Measurements from ENCODE around the gene TGIF2. TPM values are rescaled to one million over a fixed set of nuclear protein-coding genes. Genes with fewer than 3 reads are reported as not detected.

TGIF2 gene
- total RNA-seq, 1 experiment from 2014 or later, result 81.7 TPM

DNA sequence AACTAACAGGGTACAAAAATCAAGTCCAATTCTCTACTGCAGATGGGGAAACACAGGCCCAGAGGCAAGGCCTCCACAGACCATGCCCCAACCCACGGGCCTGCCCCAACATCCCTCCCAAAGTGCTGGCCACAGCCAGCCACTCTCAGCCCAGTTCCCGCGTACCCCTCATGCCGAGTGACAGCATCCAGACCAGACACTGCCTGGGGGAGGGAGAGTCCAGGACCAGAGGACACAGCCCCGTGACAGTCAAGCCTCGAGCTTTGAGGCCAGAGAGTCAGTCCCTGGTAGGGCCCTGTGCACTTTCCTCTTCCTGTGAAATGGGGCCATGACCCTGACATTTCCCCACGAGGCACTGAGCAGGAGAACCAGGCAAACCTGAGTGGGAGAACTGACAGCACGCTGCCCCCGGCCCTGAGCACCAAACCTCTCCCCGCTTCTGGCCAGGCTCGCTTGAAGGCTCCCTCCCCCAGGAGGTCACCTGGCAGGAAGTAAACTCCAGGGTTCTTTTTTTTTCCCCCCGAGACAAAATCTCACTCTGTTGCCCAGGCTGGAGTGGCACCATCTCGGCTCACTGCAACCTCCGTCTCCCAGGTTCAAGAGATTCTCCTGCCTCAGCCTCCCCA, 27.2 kb upstream of the TGIF2 start:
- H3K23me2 ChIP-seq (ENCODE audit: insufficient read length, low read depth, low read length, poor library complexity, severe bottlenecking), result no peaks in the 10 kb centered on the region
- no peaks in the 10 kb centered on the region for H3K27me3 ChIP-seq (ENCODE audit: insufficient read depth, low read length)
- Mint-ChIP-seq H3K27ac (peak overlapping the region in 2 of 3 experiments; percentile 63 to 83; a peak in 3 of 7 replicates), H3K36me3 (ENCODE audit: insufficient read depth in 1 of 3, low read depth in 3 of 3) (peaks cover 13 to 37% (median 22%) of the 10 kb centered on the region in 3 experiments; a peak in 6 of 7 replicates), H3K4me1 (peaks cover 24% of the 10 kb centered on the region in 2 experiments), H3K4me3 (no peak overlapping the region; a peak in 1 of 5 replicates), H3K27me3 (ENCODE audit: low read depth) (no peaks in the 10 kb centered on the region), H3K9me3 (no peaks in the 10 kb centered on the region)
- no peak overlapping the region for H2AFZ ChIP-seq (ENCODE audit: low read length)
- no peak overlapping the region for H3K56ac ChIP-seq (ENCODE audit: insufficient read length, low read depth, low read length)
- H2BK15ac ChIP-seq (ENCODE audit: low read depth, low read length), result no peak overlapping the region
- no peak overlapping the region for H4K5ac ChIP-seq (ENCODE audit: insufficient read length, low read depth, low read length)
- H3K79me1 ChIP-seq (ENCODE audit: insufficient read depth, low read depth, low read length, poor library complexity, severe bottlenecking), result no peaks in the 10 kb centered on the region
- no peaks in the 10 kb centered on the region for H3K9me3 ChIP-seq (ENCODE audit: control insufficient read depth, low read depth, low read length)
- H3K4me2 ChIP-seq (ENCODE audit: insufficient read depth, insufficient read length, low read length), result no peak overlapping the region
- H3K4me1 ChIP-seq (ENCODE audit: insufficient read depth, low read length), result no peaks in the 10 kb centered on the region; the same call in 1 of the 2 replicates
- H3K14ac ChIP-seq (ENCODE audit: insufficient read depth, low read length), result no peak overlapping the region
- no peak overlapping the region for H4K91ac ChIP-seq (ENCODE audit: insufficient read length, low read depth, low read length)
- H2BK12ac ChIP-seq (ENCODE audit: insufficient read length, low read depth, low read length), result no peak overlapping the region
- H3K18ac ChIP-seq (ENCODE audit: insufficient read length, low read depth, low read length), result no peak overlapping the region
- no peak overlapping the region for H3K9ac ChIP-seq (ENCODE audit: extremely low read depth, insufficient read length, low read length)
- no peaks in the 10 kb centered on the region for H4K20me1 ChIP-seq (ENCODE audit: control insufficient read depth, insufficient read depth, insufficient read length)
- no peak overlapping the region for H2BK5ac ChIP-seq (ENCODE audit: insufficient read length, low read length)
- no peak overlapping the region for H3K27ac ChIP-seq (ENCODE audit: insufficient read length, low read depth, low read length)
- H2AK5ac ChIP-seq (ENCODE audit: insufficient read length, low read length), result no peak overlapping the region
- no CpG with 5 or more reads among the region's 14 CpGs for WGBS (ENCODE audit: extremely low coverage, insufficient read length, low lambda C conversion rate)
- H3K79me2 ChIP-seq (ENCODE audit: insufficient read depth, low read length), result no peaks in the 10 kb centered on the region; the same call in 1 of the 2 replicates
- DNase-seq, result no peak
- no peak overlapping the region for H3K4ac ChIP-seq (ENCODE audit: low read depth, low read length)
- H2BK120ac ChIP-seq (ENCODE audit: low read depth, low read length, poor library complexity, severe bottlenecking), result no peak overlapping the region
- TF ChIP-seq, protein P1, sequence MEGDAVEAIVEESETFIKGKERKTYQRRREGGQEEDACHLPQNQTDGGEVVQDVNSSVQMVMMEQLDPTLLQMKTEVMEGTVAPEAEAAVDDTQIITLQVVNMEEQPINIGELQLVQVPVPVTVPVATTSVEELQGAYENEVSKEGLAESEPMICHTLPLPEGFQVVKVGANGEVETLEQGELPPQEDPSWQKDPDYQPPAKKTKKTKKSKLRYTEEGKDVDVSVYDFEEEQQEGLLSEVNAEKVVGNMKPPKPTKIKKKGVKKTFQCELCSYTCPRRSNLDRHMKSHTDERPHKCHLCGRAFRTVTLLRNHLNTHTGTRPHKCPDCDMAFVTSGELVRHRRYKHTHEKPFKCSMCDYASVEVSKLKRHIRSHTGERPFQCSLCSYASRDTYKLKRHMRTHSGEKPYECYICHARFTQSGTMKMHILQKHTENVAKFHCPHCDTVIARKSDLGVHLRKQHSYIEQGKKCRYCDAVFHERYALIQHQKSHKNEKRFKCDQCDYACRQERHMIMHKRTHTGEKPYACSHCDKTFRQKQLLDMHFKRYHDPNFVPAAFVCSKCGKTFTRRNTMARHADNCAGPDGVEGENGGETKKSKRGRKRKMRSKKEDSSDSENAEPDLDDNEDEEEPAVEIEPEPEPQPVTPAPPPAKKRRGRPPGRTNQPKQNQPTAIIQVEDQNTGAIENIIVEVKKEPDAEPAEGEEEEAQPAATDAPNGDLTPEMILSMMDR (conservative IDR thresholded peaks at IDR 0.05), result no peak
- no peak overlapping the region for H3T11ph ChIP-seq (ENCODE audit: low read length)
- no peak overlapping the region for H4K8ac ChIP-seq (replicated peaks; ENCODE audit: insufficient read length, low read depth, low read length)
- no peak overlapping the region for H3K23ac ChIP-seq (ENCODE audit: insufficient read length, low read depth, low read length)
- H2BK20ac ChIP-seq (ENCODE audit: low read depth, low read length, poor library complexity, severe bottlenecking), result no peak overlapping the region
